SK-N-SH treated with all-trans-retinoic acid at 6 μM for 48 hours (cell line): Measurements from ENCODE around the gene PTPRB.

ENCODE experiments used
- ATAC-seq: fragments of 200-7000 bp; cut with Tn5 transposase; 3 replicates; pipeline ENCODE4 v1.9.1; 2020; ENCODE audit warnings: mild to moderate bottlenecking, moderate library complexity
- ARNTL ChIP-seq: fragments of 450-650 bp; formaldehyde crosslinking; IDR thresholded peaks from 2 replicates; pipeline ENCODE4 v1.5.0; 2020; ENCODE audit warnings: low read depth, mild to moderate bottlenecking, moderate library complexity, borderline replicate concordance
- BACH2 ChIP-seq: fragments of 250-450 bp; sonication (Bioruptor Pico); IDR thresholded peaks from 2 replicates; pipeline ENCODE4 v1.9.0; 2021; ENCODE audit warnings: mild to moderate bottlenecking, borderline replicate concordance
- CREB5 ChIP-seq: fragments of 250-450 bp; sonication (Bioruptor Pico); IDR thresholded peaks from 2 replicates; pipeline ENCODE4 v1.5.1; 2020; ENCODE audit warnings: low read depth, mild to moderate bottlenecking, moderate library complexity
- CSDC2 ChIP-seq: fragments of 250-450 bp; sonication (Bioruptor Pico); IDR thresholded peaks from 2 replicates; pipeline ENCODE4 v1.5.0; 2020; ENCODE audit warnings: mild to moderate bottlenecking, moderate library complexity
- CSRNP3 ChIP-seq: fragments of 250-450 bp; sonication (Bioruptor Pico); IDR thresholded peaks from 2 replicates; pipeline ENCODE4 v1.5.1; 2021; ENCODE audit warnings: mild to moderate bottlenecking, moderate library complexity
- ESRRG ChIP-seq: fragments of 250-450 bp; sonication (Bioruptor Pico); IDR thresholded peaks from 2 replicates; pipeline ENCODE4 v1.6.1; 2021; ENCODE audit warnings: mild to moderate bottlenecking
- GLIS3 ChIP-seq: fragments of 250-450 bp; sonication (Bioruptor Pico); IDR thresholded peaks from 2 replicates; pipeline ENCODE4 v1.5.0; 2020; ENCODE audit warnings: mild to moderate bottlenecking, moderate library complexity
- ISL1 ChIP-seq: fragments of 250-450 bp; sonication (Bioruptor Pico); IDR thresholded peaks from 2 replicates; pipeline ENCODE4 v2.1.2; 2022; ENCODE audit warnings: mild to moderate bottlenecking, moderate library complexity
- OSR1 ChIP-seq: fragments of 250-450 bp; sonication (Bioruptor Pico); IDR thresholded peaks from 2 replicates; pipeline ENCODE4 v1.8.0; 2022; ENCODE audit warnings: moderate library complexity, mild to moderate bottlenecking, inconsistent platforms
- POU6F1 ChIP-seq: fragments of 250-450 bp; sonication (Bioruptor Pico); IDR thresholded peaks from 2 replicates; pipeline ENCODE4 v1.8.0; 2021; ENCODE audit warnings: low read depth, mild to moderate bottlenecking, moderate library complexity, borderline replicate concordance
- PPARA ChIP-seq: fragments of 250-450 bp; sonication (Bioruptor Pico); IDR thresholded peaks from 2 replicates; pipeline ENCODE4 v1.5.0; 2020; ENCODE audit warnings: mild to moderate bottlenecking, borderline replicate concordance
- RARB ChIP-seq: fragments of 250-450 bp; sonication (Bioruptor Pico); IDR thresholded peaks from 2 replicates; pipeline ENCODE4 v1.8.0; 2021; ENCODE audit warnings: mild to moderate bottlenecking, moderate library complexity
- SNAI2 ChIP-seq: fragments of 250-450 bp; sonication (Bioruptor Pico); IDR thresholded peaks from 2 replicates; pipeline ENCODE4 v1.5.0; 2020; ENCODE audit warnings: mild to moderate bottlenecking, moderate library complexity
- TCF4 ChIP-seq: fragments of 250-450 bp; sonication (Bioruptor Pico); IDR thresholded peaks from 2 replicates; pipeline ENCODE4 v1.8.0; 2021; ENCODE audit warnings: mild to moderate bottlenecking, moderate library complexity, borderline replicate concordance
- TOX ChIP-seq: fragments of 250-450 bp; sonication (Bioruptor Pico); IDR thresholded peaks from 2 replicates; pipeline ENCODE4 v1.8.0; 2021; ENCODE audit warnings: mild to moderate bottlenecking, moderate library complexity, borderline replicate concordance
- TSHZ2 ChIP-seq: fragments of 250-450 bp; sonication (Bioruptor Pico); IDR thresholded peaks from 2 replicates; pipeline ENCODE4 v1.5.0; 2020; ENCODE audit warnings: mild to moderate bottlenecking, moderate library complexity
- ZC3H10 ChIP-seq: fragments of 250-450 bp; sonication (Bioruptor Pico); IDR thresholded peaks from 2 replicates; pipeline ENCODE4 v1.5.1; 2021; ENCODE audit warnings: mild to moderate bottlenecking, moderate library complexity
- ZFP3 ChIP-seq: fragments of 250-450 bp; sonication (Bioruptor Pico); IDR thresholded peaks from 2 replicates; pipeline ENCODE4 v1.5.0; 2020; ENCODE audit warnings: mild to moderate bottlenecking, moderate library complexity
- ZFP30 ChIP-seq: fragments of 450-650 bp; formaldehyde crosslinking; IDR thresholded peaks from 2 replicates; pipeline ENCODE4 v1.5.0; 2022; ENCODE audit warnings: mild to moderate bottlenecking, moderate library complexity
- ZNF565 ChIP-seq: fragments of 450-650 bp; formaldehyde crosslinking; conservative IDR thresholded peaks from 2 replicates; pipeline ENCODE4 v1.5.0; 2020; ENCODE audit warnings: low read depth, mild to moderate bottlenecking, moderate library complexity
- ZNF70 ChIP-seq: fragments of 450-650 bp; formaldehyde crosslinking; IDR thresholded peaks from 2 replicates; pipeline ENCODE4 v1.5.0; 2020; ENCODE audit warnings: mild to moderate bottlenecking, moderate library complexity
- ZNF8 ChIP-seq: fragments of 450-650 bp; formaldehyde crosslinking; IDR thresholded peaks from 2 replicates; pipeline ENCODE4 v1.5.0; 2020; ENCODE audit warnings: mild to moderate bottlenecking, moderate library complexity

The PTPRB gene

GRCh38 chr12:70577283-70577634, 60.0 kb downstream of the PTPRB start:
- peak; percentile 35; the same call in 2 of the 3 replicates for ATAC-seq
- TF ChIP-seq BACH2 (CRISPR knock-in tag) (no peak), ZC3H10 (CRISPR knock-in tag) (no peak), CSRNP3 (no peak), GLIS3 (CRISPR knock-in tag) (no peak), ZFP30 (CRISPR knock-in tag) (no peak), ZNF70 (CRISPR knock-in tag) (no peak), TCF4 (CRISPR knock-in tag) (no peak), RARB (CRISPR knock-in tag) (no peak), PPARA (CRISPR knock-in tag) (no peak), CREB5 (no peak)

- peak; percentile 99 for ATAC-seq
- TF ChIP-seq ZFP3 (CRISPR knock-in tag) (no peak), ISL1 (CRISPR knock-in tag) (no peak), BACH2 (CRISPR knock-in tag) (no peak), TSHZ2 (no peak), ESRRG (CRISPR knock-in tag) (no peak), GLIS3 (CRISPR knock-in tag) (no peak), ZNF8 (CRISPR knock-in tag) (no peak), SNAI2 (CRISPR knock-in tag) (no peak), CSRNP3 (no peak), CSDC2 (CRISPR knock-in tag) (no peak), ZNF565 (CRISPR knock-in tag) (no peak), OSR1 (CRISPR knock-in tag) (no peak), RARB (CRISPR knock-in tag) (no peak), TOX (CRISPR knock-in tag) (no peak), TCF4 (CRISPR knock-in tag) (no peak), POU6F1 (CRISPR knock-in tag) (no peak), PPARA (CRISPR knock-in tag) (no peak), ARNTL (CRISPR knock-in tag) (no peak)
These were observed 60.6 kb downstream of the PTPRB start for GRCh38 chr12:70576341-70577282.
